Mucosa of stomach (tissue), 1 donor: ENCODE data around the gene FGD4.

Experiments used
- H3K27me3 ChIP-seq: one replicate; pipeline ENCODE4 v1.7.0; 2013; ENCODE audit warnings: mild to moderate bottlenecking, low read length; ENCODE audit not compliant: control insufficient read depth, insufficient read depth
- H3K36me3 ChIP-seq: one replicate; pipeline ENCODE4 v1.7.0; 2013; ENCODE audit warnings: low read length; ENCODE audit not compliant: control insufficient read depth, insufficient read depth
- H3K4me1 ChIP-seq: one replicate; pipeline ENCODE4 v1.7.0; 2013; ENCODE audit warnings: mild to moderate bottlenecking, low read length; ENCODE audit not compliant: control insufficient read depth, insufficient read depth
- H3K4me3 ChIP-seq: one replicate; pipeline ENCODE4 v1.7.0; 2013; ENCODE audit warnings: low read length
- H3K9ac ChIP-seq: one replicate; pipeline ENCODE4 v1.7.0; 2013; ENCODE audit warnings: mild to moderate bottlenecking, low read length, moderate library complexity
- H3K9me3 ChIP-seq: one replicate; pipeline ENCODE4 v1.7.0; 2013; ENCODE audit warnings: mild to moderate bottlenecking, low read length, moderate library complexity; ENCODE audit not compliant: control insufficient read depth
- donor health status: Pancreatic carcinoma.

Gene FGD4

GRCh38 chr12:32418221-32418620 is 18.9 kb downstream of the FGD4 start:
- Histone ChIP-seq H3K27me3 (no peaks in the 10 kb centered on the region), H3K4me1 (peaks cover 31% of the 10 kb centered on the region)

GRCh38 chr12:32418903-32419519 is 19.7 kb downstream of the FGD4 start:
- no peaks in the 10 kb centered on the region for H3K36me3 ChIP-seq
- no peaks in the 10 kb centered on the region for H3K9me3 ChIP-seq
- peaks cover 28% of the 10 kb centered on the region for H3K4me1 ChIP-seq
- H3K4me3 ChIP-seq, result no peak overlapping the region
- H3K27me3 ChIP-seq, result no peaks in the 10 kb centered on the region
- no peak overlapping the region for H3K9ac ChIP-seq

More at GRCh38 chr12:32418221-32418620, 18.9 kb downstream of the FGD4 start:
- H3K9me3 ChIP-seq, result no peaks in the 10 kb centered on the region
- H3K9ac ChIP-seq, result no peak overlapping the region
- no peaks in the 10 kb centered on the region for H3K36me3 ChIP-seq
- no peak overlapping the region for H3K4me3 ChIP-seq

DNA sequence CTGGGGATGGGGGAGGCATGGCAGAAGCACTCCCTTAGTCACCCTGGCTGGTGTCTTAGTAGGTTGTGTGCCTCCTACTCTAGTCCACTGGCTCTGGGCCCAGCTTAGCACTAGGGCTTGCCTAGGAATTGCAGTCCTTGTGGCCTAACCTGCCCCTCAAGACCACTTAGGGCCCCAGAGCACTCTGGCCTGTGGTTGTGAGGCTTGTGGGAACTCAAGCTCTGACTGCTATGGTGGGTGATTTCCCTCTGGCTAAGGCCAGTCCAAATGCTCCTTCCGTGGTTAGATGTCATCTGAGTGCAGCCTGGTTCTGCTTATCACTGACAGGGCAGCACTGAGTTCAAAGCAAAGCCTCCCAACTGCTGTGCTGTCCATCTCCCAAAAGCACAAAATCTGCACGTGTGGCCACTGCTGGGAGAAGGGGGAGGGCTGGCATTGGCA is 20.2 kb downstream of the FGD4 start:
- peaks cover 28% of the 10 kb centered on the region for H3K4me1 ChIP-seq

DNA sequence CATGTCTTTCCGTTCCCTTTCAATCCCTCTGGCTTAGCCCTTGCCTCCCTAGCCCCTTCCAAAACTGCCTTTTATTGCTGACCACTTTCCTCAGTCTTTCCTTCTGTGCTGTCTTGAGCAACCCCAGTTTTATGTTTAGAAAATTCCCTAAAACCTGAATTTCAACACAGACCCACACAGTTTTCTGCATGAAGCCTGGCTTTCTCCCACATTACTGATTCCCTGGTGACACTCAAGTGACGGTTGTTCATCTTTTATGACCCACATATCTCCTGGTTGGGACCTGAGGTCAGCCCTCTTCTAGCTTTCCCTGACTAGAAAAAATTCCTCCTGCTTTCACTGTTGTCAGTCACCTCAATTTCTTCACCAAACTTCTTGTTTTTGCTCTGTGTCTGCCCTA is 21.0 kb downstream of the FGD4 start:
- H3K36me3 ChIP-seq, result no peaks in the 10 kb centered on the region
- no peaks in the 10 kb centered on the region for H3K9me3 ChIP-seq

More for the DNA sequence above, 20.2 kb downstream of the FGD4 start:
- Histone ChIP-seq H3K36me3 (no peaks in the 10 kb centered on the region), H3K4me3 (no peak overlapping the region), H3K9me3 (no peaks in the 10 kb centered on the region), H3K27me3 (no peaks in the 10 kb centered on the region), H3K9ac (no peak overlapping the region)

GRCh38 chr12:32423559-32423958 is 24.2 kb downstream of the FGD4 start:
- H3K4me1 ChIP-seq, result peaks cover 22% of the 10 kb centered on the region
- H3K9me3 ChIP-seq, result no peaks in the 10 kb centered on the region
- no peak overlapping the region for H3K9ac ChIP-seq
- H3K27me3 ChIP-seq, result no peaks in the 10 kb centered on the region
- no peak overlapping the region for H3K4me3 ChIP-seq
- H3K36me3 ChIP-seq, result no peaks in the 10 kb centered on the region

More for the DNA sequence above, 21.0 kb downstream of the FGD4 start:
- no peak overlapping the region for H3K4me3 ChIP-seq
- H3K4me1 ChIP-seq, result peaks cover 28% of the 10 kb centered on the region
- no peak overlapping the region for H3K9ac ChIP-seq
- no peaks in the 10 kb centered on the region for H3K27me3 ChIP-seq

DNA sequence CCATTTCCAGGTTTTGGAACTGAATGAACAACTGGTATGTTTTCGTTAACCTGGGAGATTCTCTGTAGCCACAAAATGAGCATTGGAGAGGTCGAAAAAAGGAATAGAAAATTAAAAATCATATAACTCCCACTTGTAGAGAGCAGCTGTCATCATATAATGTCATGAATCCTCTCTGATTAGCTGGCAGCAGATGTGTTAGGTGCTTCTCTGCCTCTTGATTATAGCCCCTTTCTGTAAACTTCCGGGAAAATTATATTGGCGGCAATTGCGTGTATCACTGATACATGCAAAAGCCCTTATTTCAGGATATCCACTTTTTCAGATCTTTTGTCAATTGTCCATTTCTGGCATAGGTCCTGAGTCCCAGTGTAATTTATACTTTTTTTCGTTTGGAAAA is 31.7 kb downstream of the FGD4 start:
- H3K9me3 ChIP-seq, result no peaks in the 10 kb centered on the region
- no peaks in the 10 kb centered on the region for H3K27me3 ChIP-seq
- no peak overlapping the region for H3K4me3 ChIP-seq
- H3K4me1 ChIP-seq, result peaks cover under 1% of the 10 kb centered on the region
- no peak overlapping the region for H3K9ac ChIP-seq
- no peaks in the 10 kb centered on the region for H3K36me3 ChIP-seq

- Histone ChIP-seq H3K9me3 (no peaks in the 10 kb centered on the region), H3K4me1 (peaks cover 15% of the 10 kb centered on the region), H3K4me3 (no peak overlapping the region), H3K9ac (no peak overlapping the region), H3K27me3 (no peaks in the 10 kb centered on the region), H3K36me3 (no peaks in the 10 kb centered on the region)
Measured at GRCh38 chr12:32435921-32436705, 36.8 kb downstream of the FGD4 start.

DNA sequence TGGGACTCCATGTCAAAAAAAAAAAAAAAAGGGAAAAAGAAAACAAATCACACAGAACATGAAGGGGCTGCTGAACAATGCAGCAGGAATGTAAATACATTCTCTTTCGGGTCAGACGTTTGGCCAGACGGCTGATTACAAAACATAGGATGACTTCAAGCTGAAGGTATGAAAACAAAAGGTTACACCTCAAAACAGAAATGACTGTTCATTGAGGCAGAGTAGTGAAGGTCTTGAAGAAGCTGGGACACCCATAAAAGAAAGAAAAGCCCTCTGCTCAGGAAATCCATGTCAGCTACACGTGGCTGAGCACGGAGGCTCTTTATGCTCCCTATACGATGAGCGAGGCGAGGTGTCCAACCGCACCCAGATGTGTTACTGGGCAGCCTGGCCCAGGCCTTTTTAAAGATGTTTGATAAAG is 37.7 kb downstream of the FGD4 start:
- no peaks in the 10 kb centered on the region for H3K9me3 ChIP-seq
- H3K9ac ChIP-seq, result no peak overlapping the region
- H3K4me1 ChIP-seq, result peaks cover 15% of the 10 kb centered on the region
- H3K36me3 ChIP-seq, result no peaks in the 10 kb centered on the region
- H3K27me3 ChIP-seq, result no peaks in the 10 kb centered on the region
- no peak overlapping the region for H3K4me3 ChIP-seq

DNA sequence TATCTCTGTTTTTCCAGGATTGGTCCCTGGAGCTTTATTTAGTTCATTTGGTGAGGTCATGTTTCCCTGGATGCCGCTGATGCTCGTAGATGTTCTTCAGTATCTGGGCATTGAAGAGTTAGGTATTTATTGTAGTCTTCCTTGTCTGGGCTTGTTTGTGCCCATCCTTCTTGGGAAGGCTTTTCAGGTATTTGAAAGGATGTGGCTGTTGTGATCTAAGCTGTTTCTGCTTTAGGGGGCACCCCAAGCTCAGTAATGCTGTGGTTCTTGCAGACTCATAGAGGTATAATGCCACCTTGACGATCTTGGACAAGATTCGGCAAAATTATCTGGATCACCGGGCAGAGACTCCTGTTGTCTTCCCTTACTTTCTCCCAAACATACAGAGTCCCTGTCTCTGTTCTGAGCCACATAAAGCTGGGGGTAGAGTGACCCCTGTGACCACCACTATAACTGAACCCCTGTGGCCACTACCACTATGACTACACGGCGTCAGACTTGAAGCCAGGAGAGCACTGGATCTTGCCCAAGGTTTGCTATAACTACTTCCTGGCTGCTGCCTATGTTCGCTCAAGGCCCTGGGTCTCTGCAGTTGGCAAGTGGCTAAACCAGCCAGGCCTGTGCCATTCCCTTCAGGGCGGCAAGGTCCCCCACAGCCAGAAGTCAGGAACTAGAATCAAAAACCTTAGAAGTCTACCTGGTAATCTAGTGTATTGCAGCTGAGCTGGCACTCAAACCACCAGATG is 40.9 kb downstream of the FGD4 start:
- no peaks in the 10 kb centered on the region for H3K36me3 ChIP-seq
- H3K4me1 ChIP-seq, result peaks cover 22% of the 10 kb centered on the region
- H3K4me3 ChIP-seq, result no peak overlapping the region
- H3K9ac ChIP-seq, result no peak overlapping the region
- no peaks in the 10 kb centered on the region for H3K9me3 ChIP-seq
- no peaks in the 10 kb centered on the region for H3K27me3 ChIP-seq

- no peaks in the 10 kb centered on the region for H3K9me3 ChIP-seq
- no peak overlapping the region for H3K4me3 ChIP-seq
- H3K27me3 ChIP-seq, result no peaks in the 10 kb centered on the region
- H3K36me3 ChIP-seq, result no peaks in the 10 kb centered on the region
- peaks cover 33% of the 10 kb centered on the region for H3K4me1 ChIP-seq
- no peak overlapping the region for H3K9ac ChIP-seq
Measured at GRCh38 chr12:32443491-32443890, 44.1 kb downstream of the FGD4 start.

DNA sequence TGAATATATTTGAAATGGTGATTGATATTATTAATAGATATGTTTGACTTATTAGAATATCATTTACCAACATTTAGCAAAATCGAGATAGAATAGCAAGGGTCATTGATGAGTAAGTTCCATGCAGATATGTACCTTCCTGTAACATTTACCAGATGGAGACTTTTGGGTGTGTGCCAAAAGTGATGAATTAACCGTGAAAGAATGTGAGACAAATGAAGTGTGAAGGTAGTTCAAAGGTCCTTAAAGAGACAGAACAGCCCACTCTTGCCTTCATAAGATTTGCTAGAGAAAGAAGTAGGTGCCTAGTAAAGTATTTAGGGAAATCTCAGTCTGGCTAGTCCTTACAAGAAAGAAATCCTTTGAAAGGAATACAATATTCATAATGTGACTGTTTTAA is 45.5 kb downstream of the FGD4 start:
- H3K9ac ChIP-seq, result no peak overlapping the region
- no peaks in the 10 kb centered on the region for H3K36me3 ChIP-seq
- no peaks in the 10 kb centered on the region for H3K9me3 ChIP-seq
- peaks cover 33% of the 10 kb centered on the region for H3K4me1 ChIP-seq
- H3K4me3 ChIP-seq, result no peak overlapping the region
- no peaks in the 10 kb centered on the region for H3K27me3 ChIP-seq

DNA sequence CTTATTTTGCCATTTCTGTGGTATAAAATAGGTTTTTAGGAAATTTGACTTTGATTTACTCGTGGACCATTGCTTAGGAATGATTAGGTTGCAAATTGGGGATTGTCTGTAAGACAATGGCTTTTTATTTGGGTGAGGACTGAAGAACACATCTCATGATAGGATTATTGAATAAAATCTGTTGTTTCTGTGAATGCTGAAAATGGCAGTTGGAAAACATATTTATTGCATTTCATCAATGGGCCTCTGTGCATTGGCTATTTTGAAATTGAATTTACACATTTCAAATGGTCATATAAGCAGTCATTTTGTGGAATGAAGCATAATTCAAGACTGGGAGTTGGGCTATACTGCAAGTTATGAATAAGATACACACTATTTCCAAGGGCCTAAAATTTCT is 46.0 kb downstream of the FGD4 start:
- H3K36me3 ChIP-seq, result no peaks in the 10 kb centered on the region
- no peaks in the 10 kb centered on the region for H3K27me3 ChIP-seq
- H3K4me3 ChIP-seq, result no peak overlapping the region
- H3K9me3 ChIP-seq, result no peaks in the 10 kb centered on the region
- peaks cover 36% of the 10 kb centered on the region for H3K4me1 ChIP-seq
- H3K9ac ChIP-seq, result no peak overlapping the region
